Endothelial cell of umbilical vein (primary cell): ENCODE data around the gene HSPB6. TPM values are rescaled to one million over a fixed set of nuclear protein-coding genes. Genes with fewer than 3 reads are reported as not detected.

Source experiments
- BruUV-seq: library from RNA; stranded (reverse); fragments of 400-500 nt; replicated peaks from 2 replicates; lab custom pipeline; 2021; lab: Mats Ljungman, UMichigan
- CTCF ChIA-PET: fragments of 300-600, 350-600 bp; sonication (Branson Sonifier 250); formaldehyde crosslinking; loops from one replicate; lab custom pipeline; 2021; ENCODE audit warnings: antibody characterized with exemption, inconsistent platforms; lab: Charles Lee
- POLR2A ChIA-PET: fragments of 300-600, 350-600 bp; sonication (Branson Sonifier 250); formaldehyde crosslinking; loops from one replicate; lab custom pipeline; 2021; ENCODE audit warnings: antibody characterized with exemption, inconsistent platforms; lab: Charles Lee
- DNase-seq: peaks from one replicate; pipeline ENCODE4 v3.0.0-alpha.2; 2011; ENCODE audit warnings: low read depth, low spot score
- FAIRE-seq: peaks from 2 replicates; lab custom pipeline; 2011; peaks lifted over from hg19 to GRCh38; lab: Jason Lieb, UNC
- H2AFZ ChIP-seq: 2 replicates; pipeline ENCODE4 v1.6.0; 2012; ENCODE audit warnings: low read depth, low read length, control low read depth, inconsistent platforms
- H3K27ac ChIP-seq: 2 replicates; pipeline ENCODE4 v1.5.1; 2011; ENCODE audit warnings: low read depth, mild to moderate bottlenecking, control low read depth, low read length, moderate library complexity; ENCODE audit not compliant: insufficient read depth
- H3K27me3 ChIP-seq, 2 experiments: 2 replicates each; pipeline versions ENCODE4 v1.6.0 to v1.6.1; 2011; ENCODE audit warnings: low read length in 2 of 2, mixed read lengths in 1 of 2; ENCODE audit not compliant: control insufficient read depth in 2 of 2, insufficient read depth in 2 of 2
- H3K36me3 ChIP-seq, 2 experiments: 2 replicates in 1 of 2; 3 replicates in 1 of 2; pipeline ENCODE4 v1.5.1; 2011; ENCODE audit warnings: low read length in 2 of 2, mild to moderate bottlenecking in 1 of 2, moderate library complexity in 1 of 2; ENCODE audit not compliant: control insufficient read depth in 2 of 2, insufficient read depth in 2 of 2; ENCODE audit errors: extremely low read depth in 1 of 2
- H3K4me1 ChIP-seq: 3 replicates; pipeline ENCODE4 v1.5.1; 2011; ENCODE audit warnings: mild to moderate bottlenecking, low read length; ENCODE audit not compliant: control insufficient read depth, insufficient read depth; ENCODE audit errors: extremely low read depth
- H3K4me2 ChIP-seq: 2 replicates; pipeline ENCODE4 v1.6.1; 2011; ENCODE audit warnings: low read length, control low read depth, mixed read lengths; ENCODE audit not compliant: insufficient read depth
- H3K4me3 ChIP-seq, 3 experiments: fragments of 200-600 bp in 1 of 3; sonication (generic), shearing (Covaris generic) in 1 of 3; replicated peaks in 1 of 3; 2 replicates each; pipeline ENCODE4 v1.5.1; 2011 to 2016; ENCODE audit warnings: control low read depth in 3 of 3, low read length in 3 of 3, mild to moderate bottlenecking in 2 of 3, inconsistent platforms in 1 of 3, low read depth in 1 of 3, moderate library complexity in 1 of 3; ENCODE audit not compliant: insufficient read depth in 1 of 3
- H3K79me2 ChIP-seq: 2 replicates; pipeline ENCODE4 v1.6.0; 2012; ENCODE audit warnings: low read length, inconsistent platforms; ENCODE audit not compliant: control insufficient read depth, insufficient read depth
- H3K9ac ChIP-seq: replicated peaks from 2 replicates; pipeline ENCODE3; 2011; ENCODE audit warnings: low read length, control low read depth; ENCODE audit not compliant: insufficient read depth; ENCODE audit errors: extremely low read depth
- H3K9me1 ChIP-seq: replicated peaks from 3 replicates; pipeline ENCODE4 v1.6.0; 2011; ENCODE audit warnings: mild to moderate bottlenecking, low read length; ENCODE audit not compliant: control insufficient read depth, insufficient read depth; ENCODE audit errors: extremely low read depth
- H3K9me3 ChIP-seq: replicated peaks from 2 replicates; pipeline ENCODE4 v1.5.1; 2012; ENCODE audit warnings: low read length, inconsistent platforms; ENCODE audit not compliant: control insufficient read depth, insufficient read depth
- H4K20me1 ChIP-seq: replicated peaks from 2 replicates; pipeline ENCODE3; 2011; ENCODE audit warnings: mild to moderate bottlenecking, low read length; ENCODE audit not compliant: control insufficient read depth, insufficient read depth; ENCODE audit errors: extremely low read depth
- CTCF ChIP-seq, 2 donors: IDR thresholded peaks; 1 replicate in 1 of 2; 2 replicates in 1 of 2; pipeline ENCODE4 v1.5.1; 2011; ENCODE audit warnings: low read length in 2 of 2, mild to moderate bottlenecking in 2 of 2, moderate library complexity in 2 of 2, control low read depth in 1 of 2, inconsistent platforms in 1 of 2, low read depth in 1 of 2; ENCODE audit not compliant: insufficient read depth in 1 of 2; ENCODE audit errors: extremely low read depth in 1 of 2
- EZH2 ChIP-seq: IDR thresholded peaks from 2 replicates; pipeline ENCODE4 v1.6.1; 2012; ENCODE audit warnings: borderline replicate concordance, low read depth, mild to moderate bottlenecking, moderate library complexity, low read length, inconsistent platforms; ENCODE audit not compliant: severe bottlenecking
- FOS ChIP-seq: IDR thresholded peaks from 2 replicates; pipeline ENCODE4 v1.6.1; 2011; ENCODE audit warnings: mild to moderate bottlenecking, low read length, moderate library complexity, borderline replicate concordance; ENCODE audit not compliant: insufficient read depth
- GATA2 ChIP-seq: IDR thresholded peaks from 2 replicates; pipeline ENCODE4 v1.7.0; 2011; ENCODE audit warnings: low read depth, mild to moderate bottlenecking, moderate library complexity, mixed read lengths, low read length; ENCODE audit not compliant: insufficient read length, insufficient read depth
- JUN ChIP-seq: IDR thresholded peaks from 2 replicates; pipeline ENCODE4 v1.6.1; 2011; ENCODE audit warnings: borderline replicate concordance, low read depth; ENCODE audit not compliant: insufficient read length, insufficient read depth
- MAX ChIP-seq: IDR thresholded peaks from 2 replicates; pipeline ENCODE4 v1.6.1; 2011; ENCODE audit not compliant: insufficient read depth, insufficient read length
- MYC ChIP-seq: IDR thresholded peaks from one replicate; pipeline ENCODE4 v1.6.1; 2011; ENCODE audit warnings: mild to moderate bottlenecking, low read depth, low read length
- POLR2A ChIP-seq: IDR thresholded peaks from 2 replicates; pipeline ENCODE4 v1.6.1; 2012; ENCODE audit warnings: low read depth, mild to moderate bottlenecking, control low read depth, low read length
- POLR2AphosphoS5 ChIP-seq: IDR thresholded peaks from 2 replicates; pipeline ENCODE4 v1.6.1; 2012; ENCODE audit warnings: low read depth, mild to moderate bottlenecking, control low read depth, low read length, moderate library complexity; ENCODE audit not compliant: insufficient read depth
- dilution Hi-C: fragments of 300-500 bp; cut with MboI; formaldehyde crosslinking; loops from one replicate; pipeline ENCODE4 v1.15.0; 2019; ENCODE audit warnings: low sequenced_read_pairs; ENCODE audit not compliant: extremely low pct_ligation_motif_present
- intact Hi-C: fragments of 100-400 bp; cut with micrococcal nuclease; formaldehyde crosslinking; loops from one replicate; pipeline ENCODE4 v1.10.0; 2022
- polyA plus RNA-seq, 4 experiments: library from polyadenylated mRNA; depleted of rRNA in 3 of 4; stranded (reverse) in 3 of 4; unstranded in 1 of 4; fragments of >200 nt; gene quantifications; 2 replicates each; pipeline versions ENCODE4 v1.2.1 to v1.2.3, GENCODE V29; 2011 to 2012; ENCODE audit warnings: missing spikeins in 1 of 4
- total RNA-seq: library from RNA; stranded (reverse); gene quantifications from 2 replicates; pipeline ENCODE4 v1.2.3, GENCODE V29; 2021

Gene HSPB6
- total and polyA plus RNA-seq, 2 donors (not counting 3 experiments of a cell fraction or from before 2014, with no cell fraction given) = 3.4 to 6.2 TPM

DNA sequence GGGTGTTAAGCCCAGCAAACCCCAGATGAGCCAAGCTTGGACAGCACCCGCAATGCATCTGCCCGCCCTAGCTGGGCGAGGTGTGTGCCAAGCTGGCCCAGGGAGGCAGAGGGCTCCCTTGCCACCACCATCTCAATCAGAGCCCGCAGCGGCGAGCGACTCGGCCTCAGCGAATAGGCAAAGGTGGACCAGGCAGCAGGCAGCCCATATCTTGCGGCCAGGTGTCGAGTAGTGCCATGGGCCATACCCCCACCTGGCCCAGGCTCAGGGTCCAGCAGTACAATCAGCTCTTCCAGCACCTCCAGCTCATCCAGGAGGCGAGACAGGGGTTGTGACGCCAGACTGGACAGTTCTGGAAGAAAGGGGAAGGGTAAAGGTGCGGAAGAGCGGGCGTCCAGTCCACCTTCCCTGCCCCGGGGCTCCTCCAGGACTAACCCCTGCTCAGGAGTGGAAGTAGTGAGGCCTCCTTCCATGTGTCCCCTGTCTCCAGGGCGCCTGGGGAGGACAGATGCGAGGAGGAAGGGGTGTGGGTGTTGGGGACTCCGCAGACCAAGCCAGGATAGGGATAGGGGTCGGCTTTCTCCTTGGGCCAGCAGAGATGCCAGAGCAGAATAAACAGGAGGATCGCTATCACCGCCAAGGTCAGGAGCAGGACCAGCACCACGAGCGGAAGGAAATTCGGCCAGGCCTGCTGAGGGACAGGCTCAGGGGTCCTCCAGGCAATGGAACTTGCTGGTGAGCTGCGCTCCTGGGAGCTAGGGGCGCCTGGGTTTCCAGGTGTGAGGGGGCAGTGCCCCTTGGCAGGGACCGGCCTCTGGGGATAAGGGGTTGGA, 17.3 kb downstream of the HSPB6 start:
- no peak for DNase-seq
- Histone ChIP-seq H3K79me2 (no peaks in the 10 kb centered on the region), H3K9me1 (no peaks in the 10 kb centered on the region), H3K9me3 (no peaks in the 10 kb centered on the region), H3K9ac (no peak overlapping the region), H4K20me1 (no peaks in the 10 kb centered on the region), H3K27me3 (no peaks in the 10 kb centered on the region), H3K36me3 (peaks cover 5 to 31% of the 10 kb centered on the region in 2 experiments), H3K4me2 (peak overlapping the region; percentile 85), H3K27ac (no peak overlapping the region), H2AFZ (no peak overlapping the region), H3K4me1 (peaks cover 13% of the 10 kb centered on the region), H3K4me3 (no peak overlapping the region)
- no peak for FAIRE-seq
- intact Hi-C loops = loop anchor here (1.0 kb wide), 2 partner anchors 22 to 45 kb away; no protein-coding TSS in a partner anchor
- POLR2A ChIA-PET = no interaction called here
- dilution Hi-C loops = no loop called here
- TF ChIP-seq POLR2AphosphoS5 (no peak), MAX (no peak), EZH2 (no peak), JUN (no peak)
- BruUV-seq = no TSS peak
- CTCF ChIA-PET = interaction anchor here (1.1 to 1.6 kb wide), 2 partner anchors 9 to 21 kb away, joined by 3 to 5 read pairs; partner anchors contain the start of gene LIN37

DNA sequence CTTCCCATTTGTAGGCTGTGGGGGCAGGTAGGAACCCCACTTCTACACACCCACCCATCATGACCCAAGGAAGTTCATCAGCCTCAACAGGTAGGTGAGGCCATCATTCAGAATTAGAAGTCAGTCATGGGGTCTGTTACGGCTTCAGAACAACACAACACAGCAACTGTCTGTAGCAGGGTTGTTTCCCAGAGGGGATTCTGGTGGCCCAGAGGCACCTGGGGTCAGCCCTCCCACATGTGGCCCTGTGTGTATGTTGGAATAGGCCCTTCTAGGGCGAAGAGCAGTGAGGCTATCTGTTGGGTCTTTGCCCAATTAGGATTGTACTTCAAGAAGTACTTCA, 18.0 kb downstream of the HSPB6 start:
- no peaks in the 10 kb centered on the region for H3K27me3 ChIP-seq
- H3K4me1 ChIP-seq = peaks cover 11% of the 10 kb centered on the region
- no peak for FAIRE-seq
- intact Hi-C loops = no loop called here
- DNase-seq = no peak
- ChIA-PET POLR2A (no interaction called here), CTCF (no interaction called here)
- H3K4me2 ChIP-seq = no peak overlapping the region
- no peaks in the 10 kb centered on the region for H3K9me3 ChIP-seq
- H3K4me3 ChIP-seq = no peak overlapping the region
- no peaks in the 10 kb centered on the region for H3K9me1 ChIP-seq
- dilution Hi-C loops = no loop called here
- H3K79me2 ChIP-seq = no peaks in the 10 kb centered on the region
- no peaks in the 10 kb centered on the region for H4K20me1 ChIP-seq
- no peak overlapping the region for H3K27ac ChIP-seq
- no peak overlapping the region for H3K9ac ChIP-seq
- no peak overlapping the region for H2AFZ ChIP-seq
- no peak for TF ChIP-seq GATA2
- no peak for TF ChIP-seq EZH2
- TF ChIP-seq FOS = no peak
- TF ChIP-seq POLR2AphosphoS5 = no peak
- TF ChIP-seq MYC = no peak
- TF ChIP-seq MAX = no peak
- no peak for TF ChIP-seq JUN
- no peak for TF ChIP-seq POLR2A
- TF ChIP-seq CTCF (IDR thresholded peaks at IDR 0.05; ENCODE audit: extremely low read depth in 1 of 2, insufficient read depth in 1 of 2, low read depth in 1 of 2, low read length in 2 of 2) = no peak
- no TSS peak for BruUV-seq
- H3K36me3 ChIP-seq = peaks cover 7 to 38% of the 10 kb centered on the region in 2 experiments
